T47D (cell line): Measurements from ENCODE around the gene PARK7.
"Not testable (repeated sequence)": the region's sequence is repeated elsewhere in the genome, so short reads cannot be mapped to it uniquely, and the experiment has no call there.

ENCODE experiments used
- DNase-seq, 2 experiments: peaks; one replicate each; pipeline versions ENCODE4 v3.0.0 to v3.0.0-alpha.2; 2011 to 2012; ENCODE audit warnings: low read depth in 1 of 2, low spot score in 1 of 2
- JUND ChIP-seq: IDR thresholded peaks from 2 replicates; pipeline ENCODE4 v1.6.1; 2012; ENCODE audit warnings: low read depth
- in situ Hi-C: cut with HindIII; loops from 2 replicates; pipeline ENCODE4 v1.10.0; 2016; ENCODE audit warnings: low sequenced_read_pairs, low pct_unique_long_range_greater_than_20kb

PARK7 gene

DNA sequence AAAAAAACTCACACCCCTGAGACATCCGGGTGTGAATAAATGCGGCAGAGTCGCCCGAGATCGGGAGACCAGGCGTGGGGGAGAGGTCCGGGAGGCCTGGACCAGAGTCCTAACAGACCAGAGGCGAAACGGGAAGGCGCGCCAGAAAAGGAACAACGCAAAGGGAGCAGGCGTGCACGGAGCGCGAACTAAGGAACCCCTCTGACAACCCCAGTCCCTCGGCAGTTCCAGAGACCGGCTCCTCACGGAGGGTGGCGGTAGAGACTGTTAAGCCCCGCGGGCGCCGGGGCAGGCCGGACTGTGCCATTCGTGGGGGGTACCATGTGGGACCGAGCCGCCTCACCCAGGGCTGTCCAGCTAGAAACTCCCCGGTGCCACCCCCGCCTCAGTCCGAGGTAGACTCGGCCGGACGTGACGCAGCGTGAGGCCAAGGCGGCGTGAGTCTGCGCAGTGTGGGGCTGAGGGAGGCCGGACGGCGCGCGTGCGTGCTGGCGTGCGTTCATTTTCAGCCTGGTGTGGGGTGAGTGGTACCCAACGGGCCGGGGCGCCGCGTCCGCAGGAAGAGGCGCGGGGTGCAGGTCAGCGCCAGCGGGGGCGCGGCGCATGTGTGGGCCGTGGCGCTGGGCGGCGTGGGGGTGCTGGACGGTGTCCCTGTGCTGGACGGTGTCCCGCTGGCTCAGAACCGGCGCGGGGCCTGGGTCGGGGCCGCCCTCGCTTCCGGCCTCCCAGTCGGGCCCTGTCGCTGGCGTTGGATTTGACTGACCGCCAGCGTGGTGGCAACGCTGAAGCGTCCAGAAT, at the start of gene PARK7:
Gene PARK7, plus strand, starts transcription at position 496 of the 798 bp plus-strand sequence. CDS start 1,075 bp downstream, outside the sequence.
- in situ Hi-C loops, result no loop called here
- TF ChIP-seq JUND, result no peak
- DNase-seq, result peak; percentile 95 to 99

DNA sequence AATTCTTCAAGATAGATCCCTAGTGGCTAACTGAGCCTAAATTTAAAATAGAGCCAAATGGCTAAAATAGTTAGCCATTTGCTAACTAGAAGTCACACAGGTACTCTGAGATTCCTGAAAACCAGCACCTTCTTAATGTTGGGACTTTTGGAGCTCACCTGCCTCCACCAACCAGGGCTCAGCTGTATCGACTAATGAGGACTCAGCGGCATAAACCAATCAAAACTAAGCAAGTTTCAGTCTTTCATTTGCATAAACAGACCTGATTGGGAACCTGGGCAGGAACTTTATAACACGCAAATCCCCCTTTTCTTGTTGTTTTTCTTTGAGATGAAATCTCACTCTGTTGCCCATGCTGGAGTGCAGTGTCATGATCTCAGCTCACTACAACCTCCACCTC, 49.4 kb upstream of the PARK7 start:
- no peak for TF ChIP-seq JUND
- in situ Hi-C loops, result no loop called here
- DNase-seq, result peak in 1 of 2 experiments; percentile 29

DNA sequence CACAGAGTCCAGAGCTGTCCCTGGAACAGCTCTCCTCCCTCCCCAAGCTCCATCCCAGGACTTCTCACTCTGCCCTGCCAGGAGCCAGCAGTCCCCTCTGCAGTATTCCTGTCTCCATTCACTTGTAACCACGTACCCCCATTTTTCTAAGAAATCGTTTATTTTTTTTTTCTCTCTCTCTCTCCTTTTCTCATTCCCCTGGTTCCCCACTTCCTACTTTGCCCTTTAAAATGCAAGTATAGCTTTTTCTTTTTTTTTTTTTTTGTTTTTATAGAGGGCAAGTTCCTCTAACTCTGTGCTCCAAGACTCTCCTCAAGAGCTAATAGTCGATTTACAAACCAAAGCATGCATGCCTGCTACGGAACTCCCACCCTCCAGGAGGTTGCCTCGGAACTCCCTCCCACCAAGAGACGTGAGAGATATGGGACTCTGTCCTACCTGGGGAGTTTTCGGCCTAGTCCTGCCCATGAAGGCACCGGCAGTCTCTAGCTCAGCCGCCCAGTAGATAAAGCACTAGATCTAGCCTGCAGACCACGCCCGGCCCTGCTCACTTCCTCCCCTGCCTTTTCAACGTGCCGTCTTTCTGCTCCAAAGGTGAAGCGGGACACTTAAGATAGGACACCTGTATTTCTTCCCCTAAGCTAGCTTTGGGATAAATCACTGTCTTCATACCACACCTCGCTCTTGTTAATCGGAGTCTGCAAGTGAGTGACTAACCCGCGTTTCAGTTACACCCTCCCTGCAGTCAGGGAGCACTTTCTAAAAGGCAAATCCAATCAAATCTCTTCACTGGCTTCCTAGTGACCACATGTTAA, 48.6 kb upstream of the PARK7 start:
- DNase-seq, result no peak
- TF ChIP-seq JUND, result no peak
- in situ Hi-C loops, result no loop called here

DNA sequence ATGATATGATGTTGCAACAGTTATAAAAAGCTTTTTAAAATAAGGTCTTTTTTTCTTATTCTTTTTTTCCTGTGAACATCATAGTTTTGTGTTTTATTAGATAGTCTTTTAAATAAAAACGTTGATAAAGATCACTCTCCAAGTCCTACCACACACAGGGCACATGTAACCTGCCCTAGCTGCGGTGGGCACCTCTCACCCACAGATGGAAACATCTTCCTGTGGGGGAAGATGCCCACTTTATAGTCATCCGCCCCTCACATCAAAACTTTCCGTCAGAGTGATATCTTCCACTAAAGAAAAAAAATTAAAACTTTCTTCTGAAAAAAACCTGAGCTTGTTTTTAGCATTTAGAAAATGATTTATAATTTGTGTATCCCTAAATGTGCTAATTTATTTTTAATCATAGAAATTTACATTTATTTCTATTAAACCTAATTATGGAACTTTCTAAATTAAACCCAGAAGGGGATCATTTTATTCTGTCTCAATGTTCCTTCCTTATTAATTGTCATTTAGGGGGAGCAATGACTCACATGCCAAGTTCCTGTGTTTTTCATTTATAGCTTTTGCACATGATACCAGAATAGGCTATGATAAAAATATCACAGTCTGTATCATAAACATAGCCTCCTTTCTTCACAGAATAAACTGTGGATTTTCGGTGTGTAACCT, 45.5 kb upstream of the PARK7 start:
- DNase-seq, result no peak
- TF ChIP-seq JUND, result no peak
- in situ Hi-C loops, result no loop called here

DNA sequence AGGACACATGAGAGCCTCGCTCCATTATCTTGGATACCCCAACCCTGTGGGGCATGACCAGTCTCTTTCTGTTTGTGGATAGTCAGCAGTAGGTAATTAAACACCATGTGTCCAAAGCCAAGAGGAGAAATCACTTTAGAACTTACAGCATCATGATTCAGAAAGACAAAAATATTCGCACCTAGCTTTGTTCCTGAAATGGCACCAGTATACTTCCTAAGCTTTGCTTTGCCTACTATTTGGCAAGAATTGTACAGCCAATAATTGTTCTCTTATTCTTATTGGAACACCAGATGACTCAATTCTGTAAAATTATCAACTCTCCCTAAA, 45.0 kb upstream of the PARK7 start:
- in situ Hi-C loops, result no loop called here
- no peak for DNase-seq
- TF ChIP-seq JUND, result no peak

DNA sequence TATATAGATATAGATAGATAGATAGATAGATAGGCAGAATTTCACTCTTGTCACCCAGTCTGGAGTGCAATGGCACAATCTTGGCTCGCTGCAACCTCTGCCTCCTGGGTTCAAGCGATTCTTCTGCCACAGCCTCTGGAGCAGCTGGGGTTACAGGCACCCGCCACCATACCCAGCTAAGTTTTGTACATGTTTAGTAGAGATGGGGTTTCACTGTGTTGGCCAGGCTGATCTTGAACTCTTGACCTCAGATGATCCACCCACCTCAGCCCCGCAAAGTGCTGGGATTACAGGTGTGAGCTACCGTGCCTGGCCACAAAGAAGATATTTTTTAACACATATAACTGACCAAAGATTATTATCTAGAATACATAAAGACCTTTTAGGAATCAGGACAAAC, 43.5 kb upstream of the PARK7 start:
- DNase-seq, in situ Hi-C loops: not testable (repeated sequence)

DNA sequence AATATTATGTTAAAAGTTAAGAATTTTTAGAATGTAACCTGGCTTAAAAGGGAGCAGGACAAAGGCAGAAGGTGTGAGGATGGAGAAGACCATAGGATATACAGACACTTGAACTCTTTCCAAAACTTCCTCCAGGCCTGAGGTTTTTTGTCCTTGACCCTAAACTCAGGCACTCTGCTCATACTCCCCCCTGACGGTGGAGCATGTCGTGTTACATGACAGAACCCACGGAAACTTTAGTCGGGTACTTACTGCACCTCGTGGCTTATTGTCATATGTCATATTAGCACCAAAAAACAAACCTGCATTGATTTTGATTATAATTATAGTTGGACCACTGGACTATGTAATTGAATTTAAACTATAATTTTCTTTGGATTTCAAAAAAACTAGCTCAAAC, 41.6 kb upstream of the PARK7 start:
- no peak for DNase-seq
- in situ Hi-C loops, result no loop called here
- TF ChIP-seq JUND, result no peak

DNA sequence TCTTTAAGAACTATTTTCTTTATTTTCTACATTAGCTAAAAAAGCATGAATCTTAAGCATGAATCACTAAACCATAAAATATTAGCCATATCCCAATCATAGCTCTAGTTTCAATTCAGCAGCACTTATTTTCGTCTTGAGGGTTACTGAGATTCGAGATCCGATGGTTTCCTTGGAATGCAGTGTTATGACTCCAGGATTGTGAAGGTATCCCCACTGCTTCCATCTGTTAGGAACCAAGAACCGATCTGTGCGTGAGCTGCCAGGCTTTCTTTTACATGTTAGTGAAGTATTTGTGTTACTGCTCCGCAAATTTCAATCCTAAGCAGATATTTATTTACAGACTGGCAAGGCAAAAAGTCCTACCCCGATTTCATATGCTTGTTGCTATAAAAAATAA, 39.7 kb upstream of the PARK7 start:
- DNase-seq, result no peak
- in situ Hi-C loops, result no loop called here
- no peak for TF ChIP-seq JUND

DNA sequence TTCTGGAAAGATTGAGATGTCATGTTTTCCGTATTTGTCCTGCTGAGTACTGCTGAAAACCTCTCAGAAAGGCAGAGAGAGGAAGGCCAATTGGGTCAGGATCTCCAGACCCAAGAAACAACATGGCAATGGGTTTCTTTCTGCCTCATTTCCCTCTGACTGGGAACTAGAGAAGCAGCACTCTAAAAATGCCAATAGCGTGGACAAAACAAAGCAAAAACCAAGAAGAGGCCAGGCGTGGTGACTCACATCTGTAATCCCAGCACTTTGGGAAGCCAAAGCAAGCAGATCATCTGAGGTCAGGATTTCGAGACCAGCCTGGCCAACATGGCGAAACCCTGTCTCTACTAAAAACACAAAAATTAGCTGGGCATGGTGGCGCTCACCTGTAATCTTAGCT, 39.2 kb upstream of the PARK7 start:
- in situ Hi-C loops, result no loop called here
- no peak for DNase-seq
- TF ChIP-seq JUND, result no peak

DNA sequence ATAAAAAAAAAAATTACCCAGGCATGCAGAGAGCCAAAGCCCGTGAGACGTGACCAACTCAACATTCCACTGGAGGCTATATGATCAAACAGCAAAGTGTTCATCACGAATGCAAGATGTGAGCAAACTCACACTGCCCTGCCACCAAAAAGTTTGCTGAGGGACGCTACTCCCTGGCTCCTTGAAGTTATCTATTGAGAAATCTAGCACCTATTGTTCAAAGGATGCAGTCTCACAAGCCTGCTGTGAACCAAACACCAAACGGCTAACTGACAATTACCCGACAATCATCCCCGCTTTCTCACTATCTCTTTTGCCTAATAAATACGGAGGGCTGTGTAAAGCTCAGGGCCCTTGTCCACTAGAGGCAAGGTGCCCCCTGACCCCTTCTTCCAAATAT, 34.5 kb upstream of the PARK7 start:
- not testable (repeated sequence) for DNase-seq

DNA sequence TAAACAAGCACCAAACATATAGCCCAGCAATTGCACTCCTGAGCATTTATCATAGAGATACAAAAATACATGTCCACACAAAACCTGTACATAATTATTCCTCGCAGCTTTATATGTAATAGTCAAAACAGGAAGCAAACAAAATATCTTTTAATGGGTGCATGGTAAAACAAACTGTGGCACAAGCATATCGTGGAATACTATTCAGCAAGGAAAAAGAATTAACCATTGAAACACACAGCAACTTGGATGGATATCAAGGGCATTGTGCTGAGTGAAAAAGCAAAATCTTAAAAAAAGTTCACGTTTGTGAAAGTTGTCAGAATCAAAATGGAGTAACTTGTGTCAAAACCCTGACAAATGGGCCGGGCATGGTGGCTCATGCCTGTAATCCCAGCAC, 33.3 kb upstream of the PARK7 start:
- DNase-seq, result no peak
- TF ChIP-seq JUND, result no peak
- in situ Hi-C loops, result no loop called here

More for the DNA sequence above, 34.5 kb upstream of the PARK7 start:
- in situ Hi-C loops, result not testable (repeated sequence)

DNA sequence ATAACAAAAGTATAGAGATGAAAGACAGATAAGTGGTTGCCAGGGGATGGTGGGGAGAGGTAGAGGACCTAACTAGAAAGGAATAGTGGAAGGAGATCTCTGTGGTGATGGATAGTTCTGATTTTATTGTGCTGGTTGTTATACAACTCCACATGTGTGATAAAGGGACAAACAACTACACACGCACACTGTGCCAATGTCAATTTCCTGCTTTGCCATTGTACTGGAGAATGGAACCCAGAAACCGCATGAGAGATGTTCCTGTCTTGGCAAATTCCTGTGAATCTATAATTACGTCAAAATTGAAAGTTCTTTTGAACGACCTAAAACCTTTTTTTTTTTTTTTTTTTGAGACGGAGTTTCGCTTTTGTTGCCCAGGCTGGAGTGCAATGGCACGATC, 31.9 kb upstream of the PARK7 start:
- TF ChIP-seq JUND, result no peak
- no peak for DNase-seq
- in situ Hi-C loops, result no loop called here
